GM12865 (cell line): ENCODE data around the gene TIMM50.

Source experiments
- DNase-seq: peaks from one replicate; pipeline ENCODE4 v3.0.0; 2010; ENCODE audit warnings: low read depth
- H3K4me3 ChIP-seq: 2 replicates; pipeline ENCODE4 v1.5.1; 2011; ENCODE audit warnings: mild to moderate bottlenecking, low read depth, low read length, control low read depth
- TF ChIP-seq, protein P1 (sequence below): IDR thresholded peaks from 2 replicates; pipeline ENCODE4 v1.5.1; 2011; ENCODE audit warnings: low read length, control low read depth, low read depth, inconsistent platforms; ENCODE audit not compliant: insufficient read depth; ENCODE audit errors: missing control alignments

Gene TIMM50

GRCh38 chr19:39532233-39533002 lies 51.8 kb downstream of the TIMM50 start, which contains the start of gene EID2B:
Gene EID2B, minus strand, starts transcription at chr19:39532852. Its CDS starts 50 bp downstream, at chr19:39532802.
- TF ChIP-seq, protein P1, sequence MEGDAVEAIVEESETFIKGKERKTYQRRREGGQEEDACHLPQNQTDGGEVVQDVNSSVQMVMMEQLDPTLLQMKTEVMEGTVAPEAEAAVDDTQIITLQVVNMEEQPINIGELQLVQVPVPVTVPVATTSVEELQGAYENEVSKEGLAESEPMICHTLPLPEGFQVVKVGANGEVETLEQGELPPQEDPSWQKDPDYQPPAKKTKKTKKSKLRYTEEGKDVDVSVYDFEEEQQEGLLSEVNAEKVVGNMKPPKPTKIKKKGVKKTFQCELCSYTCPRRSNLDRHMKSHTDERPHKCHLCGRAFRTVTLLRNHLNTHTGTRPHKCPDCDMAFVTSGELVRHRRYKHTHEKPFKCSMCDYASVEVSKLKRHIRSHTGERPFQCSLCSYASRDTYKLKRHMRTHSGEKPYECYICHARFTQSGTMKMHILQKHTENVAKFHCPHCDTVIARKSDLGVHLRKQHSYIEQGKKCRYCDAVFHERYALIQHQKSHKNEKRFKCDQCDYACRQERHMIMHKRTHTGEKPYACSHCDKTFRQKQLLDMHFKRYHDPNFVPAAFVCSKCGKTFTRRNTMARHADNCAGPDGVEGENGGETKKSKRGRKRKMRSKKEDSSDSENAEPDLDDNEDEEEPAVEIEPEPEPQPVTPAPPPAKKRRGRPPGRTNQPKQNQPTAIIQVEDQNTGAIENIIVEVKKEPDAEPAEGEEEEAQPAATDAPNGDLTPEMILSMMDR: peak; percentile 100
- DNase-seq: peak; percentile 98
- H3K4me3 ChIP-seq: peak within 1 kb of the TSS; percentile 76

DNA sequence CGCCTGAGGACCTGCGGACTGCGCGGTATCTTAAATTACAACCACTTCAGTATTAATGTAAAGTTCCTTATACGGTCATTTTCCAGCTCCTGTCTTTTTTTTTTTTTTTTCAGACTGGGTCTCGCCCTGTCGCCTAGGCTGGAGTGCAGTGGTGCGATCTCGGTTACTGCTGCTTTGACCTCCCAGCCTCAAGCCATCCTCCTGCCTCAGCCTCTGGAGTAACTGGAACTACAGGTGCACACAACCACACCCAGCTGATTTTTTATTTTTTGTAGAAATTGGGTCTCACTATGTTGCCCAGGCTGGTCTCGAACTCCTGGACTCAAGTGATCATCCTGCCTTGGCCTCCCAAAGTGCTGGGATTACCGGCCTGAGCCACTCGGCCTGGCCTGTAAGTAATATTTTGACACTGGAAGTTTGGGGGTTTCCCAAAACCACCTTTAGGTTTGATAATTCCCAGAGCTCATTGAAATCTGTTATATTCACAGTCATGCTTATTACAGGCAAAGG lies 52.4 kb downstream of the TIMM50 start:
- TF ChIP-seq, protein P1: no peak
- no peak overlapping the region for H3K4me3 ChIP-seq
- DNase-seq: no peak

DNA sequence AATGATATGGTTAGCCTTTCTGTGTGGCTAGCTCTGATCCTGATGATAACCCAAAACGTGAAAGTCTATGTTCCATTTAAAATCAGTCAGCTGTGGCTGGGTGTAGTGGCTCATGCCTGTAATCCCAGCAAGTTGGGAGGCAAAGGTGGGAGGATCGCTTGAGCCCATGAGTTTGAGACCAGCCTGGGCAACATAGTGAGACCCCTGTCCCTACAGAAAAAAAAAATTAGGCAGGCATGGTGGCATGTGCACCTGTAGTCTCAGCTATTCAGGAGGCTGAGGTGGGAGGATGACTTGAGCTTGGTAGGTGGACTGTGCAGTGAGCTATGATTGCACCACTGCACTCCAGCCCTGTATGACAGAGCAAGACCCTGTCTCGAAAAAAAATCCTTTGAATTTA lies 53.2 kb downstream of the TIMM50 start:
- TF ChIP-seq, protein P1: no peak
- DNase-seq: no peak
- H3K4me3 ChIP-seq: no peak overlapping the region

DNA sequence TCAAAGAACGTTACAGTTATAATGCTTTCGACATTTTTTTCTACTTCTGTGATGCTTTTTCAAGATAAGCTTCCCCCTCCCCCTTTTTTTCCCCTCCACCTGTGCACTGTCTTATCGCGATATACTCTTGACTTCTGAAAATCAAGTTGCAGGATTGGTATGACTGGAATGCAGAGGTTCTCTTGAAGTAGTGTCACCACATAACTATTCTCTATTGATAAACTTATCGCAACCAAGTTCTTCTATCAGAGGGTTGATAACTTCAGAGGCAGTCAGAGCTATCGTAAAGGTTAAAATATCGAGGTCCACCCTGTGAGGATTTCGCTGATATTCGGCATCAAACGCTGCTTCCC lies 58.5 kb downstream of the TIMM50 start:
- H3K4me3 ChIP-seq: peak overlapping the region; percentile 89
- peak; percentile 25 for DNase-seq
- TF ChIP-seq, protein P1: no peak

DNA sequence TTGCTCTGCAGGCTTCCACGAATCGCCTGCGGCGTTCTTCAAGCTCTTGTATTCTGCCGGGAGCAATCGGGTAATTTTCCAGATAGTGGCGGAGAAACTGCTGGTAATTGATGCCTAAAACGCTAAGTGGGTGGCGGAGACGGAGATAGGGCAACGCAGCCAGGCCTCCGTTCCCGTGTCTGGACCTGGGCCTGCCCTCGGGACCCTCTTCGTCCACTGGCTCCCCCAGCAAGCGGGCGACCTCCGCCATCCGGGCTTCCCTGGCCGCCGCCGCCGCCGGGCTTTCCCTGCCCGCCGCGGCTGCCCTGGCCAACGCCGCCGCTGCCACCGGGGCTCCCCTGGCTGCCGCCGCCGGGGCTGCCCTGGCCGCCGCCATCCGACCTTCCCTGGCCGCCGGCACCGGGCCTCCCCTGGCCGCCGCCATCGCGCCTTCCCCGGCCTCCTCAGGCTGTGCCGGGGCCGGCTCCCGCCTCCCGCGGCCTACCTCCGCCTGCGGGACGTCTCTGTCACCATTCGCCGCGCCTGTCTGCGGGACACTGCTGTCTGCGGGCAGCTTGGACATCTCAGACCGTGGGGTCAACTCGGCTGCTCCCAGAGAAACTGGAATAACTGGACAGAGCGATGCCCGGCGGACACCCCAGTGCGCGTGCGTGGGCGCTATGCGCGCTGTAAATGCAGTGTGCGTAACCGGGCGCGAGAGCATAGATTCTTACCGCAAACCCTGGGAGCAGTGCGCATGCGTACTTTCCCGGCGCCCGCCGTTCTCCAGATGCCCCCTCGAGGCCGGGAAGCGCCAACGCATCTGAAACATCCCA lies 59.1 kb downstream of the TIMM50 start, which contains the start of gene EID2:
Gene EID2 (minus strand): TSS at position 644 of the 815 bp plus-strand sequence. CDS start 82 bp downstream, at position 562.
- peak; percentile 97 for DNase-seq
- TF ChIP-seq, protein P1: peak; percentile 88
- H3K4me3 ChIP-seq: peak within 1 kb of the TSS; percentile 89

GRCh38 chr19:39540333-39540673 lies 59.7 kb downstream of the TIMM50 start:
- no peak for DNase-seq
- TF ChIP-seq, protein P1: no peak
- H3K4me3 ChIP-seq: peak overlapping the region; percentile 26
